ENCODE data around the gene TENT4B. TPM values are rescaled to one million over a fixed set of nuclear protein-coding genes. Genes with fewer than 3 reads are reported as not detected.
A peak's percentile ranks its signal among the peaks of the same experiment; 100 is the strongest.
"Not testable (repeated sequence)": the region's sequence is repeated elsewhere in the genome, so short reads cannot be mapped to it uniquely, and the experiment has no call there.

TENT4B gene
- total RNA-seq: 1 to 10 TPM; 5.5 to 7.1 TPM
- long read RNA-seq: 0 reads

DNA sequence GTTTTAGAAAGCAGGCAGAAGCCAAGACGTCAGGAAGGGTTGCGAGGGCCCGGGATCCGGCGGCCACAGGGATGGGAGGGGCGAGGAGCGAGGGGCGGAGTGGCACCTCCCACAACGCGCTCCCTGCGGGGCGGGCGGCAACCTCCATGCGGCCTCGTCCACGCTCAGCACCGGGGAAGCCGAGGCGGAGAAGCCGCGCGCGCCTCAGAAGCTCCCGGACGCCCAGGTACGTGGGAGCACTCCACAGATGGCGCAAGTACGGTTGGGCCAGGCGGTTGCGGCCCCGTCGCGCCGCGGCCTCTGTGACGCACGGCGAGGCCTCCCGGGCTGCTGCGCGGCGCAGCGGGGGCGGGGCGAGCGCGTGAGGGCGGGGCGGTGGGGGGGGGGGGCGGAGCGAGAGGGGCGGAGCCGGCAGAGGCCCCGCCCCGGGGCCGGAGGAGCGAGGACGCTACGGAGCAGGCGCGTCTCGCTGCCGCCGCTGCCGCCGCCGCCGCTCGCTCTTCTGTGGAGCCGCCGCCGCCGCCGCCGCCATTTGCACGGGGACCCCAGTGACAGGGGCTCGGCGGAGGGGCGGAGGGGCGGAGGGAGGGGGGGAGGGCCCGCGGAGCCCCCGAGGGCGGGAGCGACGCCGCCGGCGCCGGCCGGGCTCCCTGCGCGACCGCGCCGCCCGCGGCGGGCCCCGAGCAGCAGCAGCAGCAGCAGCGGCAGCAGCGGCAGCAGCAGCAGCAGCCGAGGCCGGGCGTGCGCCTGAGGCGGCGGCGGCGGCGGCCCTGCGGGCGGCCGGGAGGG is at the start of gene TENT4B:
Gene TENT4B, plus strand, starts transcription at position 500 of the 789 bp plus-strand sequence. CDS start 316 bp downstream, outside the sequence.
- ATAC-seq (peak; percentile 94 to 95), DNase-seq (peak; percentile 90)
- intact Hi-C loops (cut with DNase I): loop anchor here in 1 of 2 donors (10.0 kb wide), 1 partner anchor 88 kb away; the partner anchor contains the start of gene HEATR3

DNA sequence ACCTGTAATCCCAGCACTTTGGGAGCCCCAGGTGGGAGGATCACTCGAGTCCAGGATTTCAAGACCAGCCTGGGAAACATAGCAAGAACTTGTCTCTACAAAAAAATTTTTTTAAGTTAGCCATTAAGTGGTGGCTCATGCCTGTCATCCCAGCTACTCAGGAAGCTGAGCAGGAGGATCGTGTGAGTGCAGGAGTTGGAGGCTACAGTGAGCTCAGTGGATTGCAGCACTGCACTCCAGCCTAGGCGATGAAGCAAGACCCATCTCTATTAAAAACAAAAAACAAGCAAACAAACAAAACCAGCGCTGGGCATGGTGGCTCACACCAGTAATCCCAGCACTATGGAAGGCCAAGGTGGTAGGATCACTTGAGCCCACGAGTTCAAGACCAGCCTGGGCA is 49.3 kb upstream of the TENT4B start:
- no peak for DNase-seq
- no peak for ATAC-seq
- intact Hi-C loops (cut with DNase I): no loop called here

DNA sequence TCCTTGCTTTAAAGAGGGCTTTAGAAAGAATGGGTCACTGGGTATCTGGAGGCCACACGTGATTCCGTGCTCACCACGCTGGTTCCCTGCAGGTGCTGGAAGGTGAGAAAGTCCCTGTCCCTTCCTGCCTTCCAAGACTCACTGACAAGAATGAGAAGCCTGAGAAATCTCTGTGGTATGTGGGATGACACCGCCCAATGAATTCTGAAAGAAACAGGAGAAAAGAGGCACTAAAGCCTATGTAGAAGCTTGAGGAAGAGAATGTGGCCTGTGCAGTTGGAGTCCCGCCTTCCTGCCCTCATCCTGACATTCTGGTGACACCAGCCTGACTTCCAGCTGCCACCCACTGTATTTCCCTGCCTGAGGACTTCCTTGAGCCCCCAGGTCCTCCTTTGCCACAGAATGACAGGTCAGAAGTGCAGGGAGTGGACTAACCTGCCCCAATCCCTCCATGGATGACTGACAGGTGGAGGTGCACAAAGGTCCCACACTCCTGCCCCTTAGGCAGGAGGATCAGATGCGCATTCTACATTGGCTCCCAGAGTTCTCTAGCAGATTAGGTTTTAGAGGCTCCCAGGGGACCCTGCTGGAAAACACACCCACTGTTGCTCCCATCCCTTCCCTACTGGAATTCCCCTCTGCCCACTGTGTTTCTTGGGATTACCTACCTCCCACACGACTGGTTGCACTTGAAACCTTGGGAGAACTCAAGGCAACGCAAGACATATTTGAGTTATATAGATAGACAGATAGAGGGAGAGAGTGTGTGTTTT is 38.6 kb upstream of the TENT4B start:
- no peak for DNase-seq
- intact Hi-C loops (cut with DNase I): no loop called here
- ATAC-seq: no peak

DNA sequence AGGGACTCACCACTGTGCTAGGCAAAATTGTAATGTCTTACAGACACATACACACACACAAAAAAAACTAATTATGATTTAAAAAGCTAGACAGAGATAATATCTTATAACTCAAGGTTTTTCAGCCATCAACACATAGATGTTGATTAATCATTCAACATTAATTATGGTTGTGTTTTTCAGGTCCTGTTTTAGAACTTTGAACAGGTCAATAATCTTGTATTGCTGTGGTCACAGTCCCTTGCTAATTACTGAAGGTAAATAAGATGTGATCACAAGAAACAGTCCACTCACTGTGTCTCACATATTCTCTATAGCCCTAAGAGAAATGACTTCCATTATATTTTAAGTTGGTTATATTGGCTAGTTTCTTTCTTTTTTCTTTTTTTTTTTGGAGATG is 32.4 kb upstream of the TENT4B start:
- DNase-seq: no peak
- intact Hi-C loops (cut with DNase I): no loop called here
- no peak for ATAC-seq

DNA sequence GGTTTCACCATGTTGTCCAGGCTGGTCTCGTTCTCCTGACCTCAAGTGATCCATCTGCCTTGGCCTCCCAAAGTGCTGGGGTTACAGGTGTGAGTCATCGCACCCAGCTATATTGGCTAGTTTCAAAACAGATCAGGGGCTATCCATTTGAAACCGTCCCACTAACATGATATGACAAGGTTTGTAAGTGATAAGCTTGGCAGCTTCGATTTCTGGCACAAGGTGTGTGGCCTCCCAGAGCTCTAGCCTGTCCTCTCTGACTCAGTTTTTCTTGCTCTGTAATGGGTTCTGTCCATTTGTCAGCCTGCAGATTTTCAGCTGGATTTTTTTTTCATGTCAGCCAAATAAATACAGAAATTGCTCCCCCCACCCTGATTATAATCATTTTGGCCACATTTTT is 31.8 kb upstream of the TENT4B start:
- intact Hi-C loops (cut with DNase I): no loop called here
- ATAC-seq (no peak), DNase-seq (no peak)

DNA sequence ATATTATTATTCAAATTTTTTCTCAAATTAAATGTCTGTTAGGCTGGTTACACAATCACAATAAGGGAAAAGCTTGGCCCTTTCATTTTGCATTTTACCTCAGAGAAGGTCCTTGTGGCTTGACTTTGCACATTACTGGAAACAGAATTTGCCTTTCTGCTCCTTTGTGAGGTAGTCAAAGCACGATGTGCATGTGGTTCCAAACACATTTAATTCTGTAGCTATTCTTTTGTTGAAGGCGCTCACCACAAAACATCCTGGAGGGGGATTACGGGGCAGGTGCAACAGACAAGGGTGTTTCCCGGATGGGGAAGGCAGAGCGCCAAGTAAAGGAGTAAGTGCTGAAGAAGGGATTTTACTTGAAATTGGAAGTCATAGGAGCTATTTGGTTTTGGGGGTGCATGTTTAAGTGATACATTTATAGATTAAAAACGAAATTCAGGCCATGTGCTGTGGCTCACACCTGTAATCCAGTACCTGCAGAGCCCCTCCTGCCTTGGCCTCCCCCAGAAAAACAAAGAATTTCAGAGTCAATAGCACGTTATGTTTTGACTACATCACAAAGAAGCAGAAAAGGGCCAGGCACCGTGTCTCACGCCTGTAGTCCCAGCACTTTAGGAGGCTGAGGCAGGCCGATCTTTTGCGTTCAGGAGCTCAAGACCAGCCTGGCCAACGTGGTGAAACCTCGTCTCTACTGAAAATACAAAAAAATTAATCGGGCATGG is 31.2 kb upstream of the TENT4B start:
- intact Hi-C loops (cut with DNase I): no loop called here
- DNase-seq (no peak), ATAC-seq (no peak)

DNA sequence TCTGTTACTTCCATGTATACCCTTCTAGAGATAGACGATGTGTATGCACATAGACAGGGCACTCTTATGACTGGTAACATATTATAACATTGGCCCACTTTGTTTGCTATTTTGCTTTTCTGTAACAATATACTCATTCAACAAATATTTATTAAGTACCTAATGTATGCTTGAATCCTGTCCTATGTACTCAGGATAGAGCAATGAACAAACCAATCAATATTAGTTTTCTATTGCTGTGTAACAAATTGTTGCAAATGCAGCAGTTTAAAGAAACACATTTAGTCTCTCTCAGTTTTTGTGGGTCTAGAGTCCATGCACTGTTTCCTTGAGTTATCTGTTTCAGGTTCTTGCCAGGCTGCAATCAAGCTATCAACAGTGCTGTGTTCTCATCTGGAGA is 29.7 kb upstream of the TENT4B start:
- intact Hi-C loops (cut with DNase I): no loop called here
- DNase-seq (no peak), ATAC-seq (no peak)

DNA sequence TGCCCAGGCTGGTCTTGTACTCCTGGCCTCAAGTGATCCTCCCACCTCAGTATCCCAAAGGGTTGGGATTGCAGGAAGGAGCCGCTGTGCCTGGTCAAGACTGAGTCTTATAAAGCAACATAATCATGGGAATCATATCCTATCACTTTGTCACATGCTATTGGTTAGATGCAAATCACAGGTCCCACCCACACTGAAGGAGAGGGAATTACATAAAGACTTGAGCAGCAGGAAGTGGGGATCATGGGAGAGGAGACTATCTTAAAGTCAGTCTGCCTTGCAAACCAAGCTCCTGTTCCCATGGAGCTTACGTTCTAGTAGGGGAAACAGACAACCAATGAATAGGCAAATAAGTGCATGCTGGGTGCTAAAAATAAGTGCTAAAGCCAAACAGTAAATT is 28.3 kb upstream of the TENT4B start:
- ATAC-seq (no peak), DNase-seq (no peak)
- intact Hi-C loops (cut with DNase I): no loop called here

DNA sequence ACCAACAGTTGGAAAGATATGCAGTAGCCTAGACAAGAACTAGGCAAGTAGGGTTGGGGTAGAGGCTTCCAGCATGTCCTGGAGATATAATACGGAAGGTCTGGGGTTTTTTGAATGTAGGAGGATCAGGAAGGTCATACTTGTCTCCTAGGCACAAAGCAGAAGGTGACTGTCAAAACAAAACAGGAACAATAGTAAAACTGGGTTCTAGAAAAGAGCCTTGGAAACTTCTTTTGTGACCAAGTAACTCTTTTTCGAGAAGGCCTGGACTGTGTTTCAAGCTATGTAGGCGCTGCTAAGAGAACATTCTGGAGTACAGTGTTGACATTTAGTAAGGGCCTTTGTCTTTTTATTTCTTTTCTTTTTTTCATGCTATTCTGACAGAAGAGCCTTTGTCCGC is 26.9 kb upstream of the TENT4B start:
- intact Hi-C loops (cut with DNase I): no loop called here
- ATAC-seq (no peak), DNase-seq (no peak)

DNA sequence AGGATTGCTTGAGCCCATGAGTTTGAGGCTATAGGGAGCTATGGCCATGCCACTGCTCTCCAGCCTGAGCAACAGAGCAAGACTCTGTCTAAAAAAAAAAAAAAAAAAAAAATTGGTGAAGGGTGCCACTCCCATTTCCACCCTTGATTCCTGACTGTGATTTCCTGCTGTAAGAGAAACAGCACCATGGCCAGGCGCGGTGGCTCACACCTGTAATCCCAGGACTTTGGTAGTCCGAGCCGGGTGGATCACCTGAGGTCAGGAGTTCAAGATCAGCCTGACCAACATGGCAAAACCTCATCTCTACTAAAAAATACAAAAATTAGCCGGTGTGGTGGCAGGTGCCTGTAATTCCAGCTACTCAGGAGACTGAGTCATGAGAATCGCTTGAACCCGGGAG is 20.5 kb upstream of the TENT4B start:
- DNase-seq; intact Hi-C loops (cut with DNase I); ATAC-seq: not testable (repeated sequence)

DNA sequence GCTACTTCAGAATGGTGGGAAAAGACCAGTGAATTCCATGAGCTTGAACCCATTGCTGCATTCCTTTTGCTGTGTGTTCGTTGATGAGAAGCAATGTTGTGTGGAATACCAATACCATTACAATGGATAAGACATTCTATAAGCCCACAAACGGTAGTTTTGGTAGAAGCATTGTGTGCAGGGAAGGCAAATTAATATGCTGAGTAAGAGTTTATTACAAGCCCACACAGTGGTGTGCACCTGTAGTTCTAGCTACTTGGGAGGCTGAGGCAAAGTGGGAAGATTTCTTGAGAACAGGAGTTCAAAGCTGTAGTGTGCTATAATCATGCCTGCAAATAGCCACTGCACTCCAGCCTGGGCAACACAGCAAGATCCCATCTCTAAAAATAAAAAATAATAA is 19.9 kb upstream of the TENT4B start:
- intact Hi-C loops (cut with DNase I): no loop called here
- DNase-seq: no peak
- no peak for ATAC-seq

DNA sequence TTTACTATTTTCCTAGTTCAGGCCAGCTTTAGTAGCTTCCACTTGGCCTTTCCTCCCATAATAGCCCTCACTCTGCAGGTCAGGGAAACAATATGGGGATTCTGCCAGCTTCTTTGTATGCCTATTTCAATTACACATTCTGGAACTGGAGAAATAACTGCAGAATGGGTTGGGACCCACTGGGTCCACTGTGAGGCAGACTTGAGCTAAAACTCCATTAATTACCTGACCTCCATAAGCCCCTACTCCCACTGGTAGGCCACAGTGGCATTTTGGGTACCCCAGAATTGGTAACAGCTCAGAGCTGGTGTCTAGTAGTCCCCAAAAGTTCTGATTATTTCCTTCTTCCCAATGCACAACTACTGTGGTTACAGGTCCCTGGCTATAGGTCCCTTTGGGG is 16.7 kb upstream of the TENT4B start:
- DNase-seq (no peak), ATAC-seq (no peak)
- intact Hi-C loops (cut with DNase I): no loop called here

DNA sequence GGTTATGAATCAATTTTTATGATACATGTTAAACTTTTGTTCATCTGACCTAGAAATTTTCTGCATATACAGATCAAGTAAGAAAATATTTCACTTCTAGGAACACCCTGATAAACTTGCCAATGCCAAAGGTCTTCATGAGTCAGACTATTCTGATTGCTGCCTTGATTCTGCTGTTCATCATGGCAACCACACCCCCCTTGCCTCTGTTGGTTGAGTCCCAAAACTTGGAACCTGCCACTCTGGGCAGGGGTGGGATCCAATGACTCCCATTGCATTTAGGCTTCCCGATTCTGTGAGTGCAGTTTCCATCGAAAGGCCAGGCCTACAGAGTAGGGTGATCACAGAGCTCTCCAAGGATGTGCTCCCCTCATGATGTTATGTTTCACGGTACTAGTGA is 15.8 kb upstream of the TENT4B start:
- ATAC-seq: no peak
- intact Hi-C loops (cut with DNase I): no loop called here
- no peak for DNase-seq

DNA sequence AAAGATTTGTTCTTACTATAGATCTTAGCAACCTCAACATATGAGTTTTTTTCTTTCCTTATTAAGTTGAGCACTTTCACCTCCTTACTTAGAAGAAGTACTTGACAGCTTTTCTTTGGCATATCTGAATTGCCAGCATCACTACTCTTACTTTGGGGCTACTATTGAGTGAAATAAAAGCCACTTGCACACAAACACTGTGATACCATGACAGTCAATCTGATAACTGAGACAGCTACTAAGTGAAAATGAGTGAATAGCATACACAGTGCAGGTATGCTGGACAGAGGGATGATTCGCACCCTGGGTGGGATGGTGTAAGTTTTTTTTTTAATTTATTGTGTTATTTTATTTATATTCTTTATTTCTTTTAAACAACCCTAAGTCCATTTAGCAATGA is 13.5 kb upstream of the TENT4B start:
- intact Hi-C loops (cut with DNase I): no loop called here
- DNase-seq: no peak
- no peak for ATAC-seq

DNA sequence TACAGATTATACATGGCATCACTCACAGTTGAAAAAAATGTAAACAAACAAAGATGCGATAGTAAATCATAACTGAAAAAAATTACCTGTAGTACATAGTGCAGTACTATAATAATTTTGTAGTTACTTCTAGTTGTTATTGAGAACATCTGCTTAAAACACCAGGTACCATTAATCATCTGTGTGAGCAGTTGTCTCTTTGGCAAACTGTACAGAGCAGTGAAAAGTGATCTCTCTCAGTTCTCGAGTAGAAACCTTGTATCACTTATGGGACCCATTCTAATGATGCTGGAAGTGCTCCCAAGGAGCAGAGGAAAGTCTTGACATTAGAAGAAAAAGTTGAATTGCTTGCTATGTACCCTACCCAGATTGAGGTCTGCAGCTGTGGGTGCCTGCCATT is 8.9 kb upstream of the TENT4B start:
- intact Hi-C loops (cut with DNase I): no loop called here
- ATAC-seq (no peak), DNase-seq (no peak)

DNA sequence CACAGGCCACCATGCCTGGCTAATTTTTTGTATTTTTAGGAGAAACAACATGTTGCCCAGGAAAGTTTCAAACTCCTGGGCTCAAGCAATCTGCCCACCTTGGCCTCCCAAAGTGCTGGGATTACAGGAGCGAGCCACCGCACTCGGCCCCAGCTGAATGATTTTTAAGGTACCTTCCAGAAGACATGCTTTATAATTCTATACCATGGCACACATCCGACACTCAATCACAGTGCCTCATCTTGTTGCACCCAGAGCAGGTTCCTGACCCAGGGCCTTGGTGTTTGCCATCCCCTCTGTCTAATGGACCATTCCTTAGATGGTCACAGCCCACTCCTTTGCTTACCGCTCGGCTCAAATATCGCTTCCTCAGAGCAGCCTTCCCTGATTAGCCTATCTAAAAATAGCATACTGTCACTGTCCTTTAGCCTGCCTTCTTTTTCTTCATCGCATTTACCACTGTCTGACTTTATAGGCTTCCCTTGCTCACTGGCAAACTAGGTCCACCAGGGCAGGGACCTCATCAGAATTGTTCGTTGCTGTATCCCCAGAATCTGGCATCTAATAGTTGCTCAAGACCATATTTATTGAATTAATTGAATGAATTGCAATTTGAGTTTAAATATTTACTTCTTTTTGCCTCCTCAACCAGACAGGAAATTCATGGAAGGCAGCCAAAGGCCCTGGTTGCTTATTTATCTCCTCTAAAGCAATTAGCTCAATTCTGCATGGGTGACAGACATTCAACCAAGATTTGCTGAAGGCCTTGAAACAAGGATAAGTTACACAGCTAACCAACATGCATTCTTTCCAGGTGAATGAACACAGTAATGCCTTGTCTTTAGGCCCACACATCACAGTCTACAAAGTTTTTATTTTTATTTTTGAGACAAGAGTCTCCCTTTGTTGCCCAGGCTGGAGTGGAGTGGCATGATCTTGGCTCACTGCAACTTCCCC is 6.3 kb upstream of the TENT4B start:
- DNase-seq (no peak), ATAC-seq (no peak)
- intact Hi-C loops (cut with DNase I): no loop called here

DNA sequence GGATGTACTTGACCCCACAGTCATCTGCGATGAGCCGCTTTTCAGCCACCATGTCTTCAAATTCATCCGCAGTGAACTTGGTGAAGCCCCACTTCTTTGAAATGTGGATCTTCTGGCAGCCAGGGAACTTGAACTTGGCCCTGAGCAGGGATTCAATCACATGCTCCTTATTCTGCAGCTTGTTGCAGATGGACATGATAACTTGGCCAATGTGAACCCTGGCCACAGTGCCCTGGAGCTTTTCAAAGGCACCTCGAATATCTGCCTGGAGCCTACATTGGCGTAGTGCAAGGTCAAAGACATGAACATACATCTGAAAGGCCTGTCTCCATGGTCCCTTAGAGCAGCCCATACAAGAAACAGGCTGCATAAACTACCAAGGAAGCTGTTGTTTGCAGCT is 1.8 kb upstream of the TENT4B start:
- intact Hi-C loops (cut with DNase I): loop anchor here in 1 of 2 donors (10.0 kb wide), 1 partner anchor 87 kb away; the partner anchor contains the start of gene HEATR3
- ATAC-seq (no peak), DNase-seq (no peak)

DNA sequence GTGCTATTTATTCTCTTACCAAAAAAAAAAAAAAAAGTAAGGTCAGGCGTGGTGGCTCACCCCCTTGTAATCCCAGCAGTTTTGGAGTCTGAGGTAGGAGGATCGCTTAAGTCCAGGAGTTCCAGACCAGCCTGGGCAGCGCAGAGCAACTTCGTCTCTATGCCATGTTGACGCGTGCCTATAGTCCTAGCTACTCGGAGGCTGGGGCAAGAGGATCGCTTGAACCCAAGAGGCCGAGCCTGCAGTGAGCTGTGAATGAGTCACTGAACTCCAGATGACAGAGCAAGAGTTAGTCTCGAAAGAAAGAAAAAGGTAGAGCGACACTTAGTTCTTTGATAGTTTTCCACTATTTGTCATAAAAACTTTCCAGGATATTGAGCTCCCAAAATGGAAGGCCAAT is 1.4 kb upstream of the TENT4B start:
- intact Hi-C loops (cut with DNase I): loop anchor here in 1 of 2 donors (10.0 kb wide), 1 partner anchor 87 kb away; the partner anchor contains the start of gene HEATR3
- DNase-seq (no peak), ATAC-seq (no peak)

Measured in left cardiac atrium (tissue), 4 donors.